8988T (cell line): ENCODE measurements around the gene NUP93.
"Not testable (repeated sequence)": the region's sequence is repeated elsewhere in the genome, so short reads cannot be mapped to it uniquely, and the experiment has no call there.

Source experiments
- DNase-seq: peaks from one replicate; pipeline ENCODE4 v3.0.0; 2011

Gene NUP93

GRCh38 chr16:56710181-56710737 is 19.7 kb upstream of the NUP93 start:
- no peak for DNase-seq

DNA sequence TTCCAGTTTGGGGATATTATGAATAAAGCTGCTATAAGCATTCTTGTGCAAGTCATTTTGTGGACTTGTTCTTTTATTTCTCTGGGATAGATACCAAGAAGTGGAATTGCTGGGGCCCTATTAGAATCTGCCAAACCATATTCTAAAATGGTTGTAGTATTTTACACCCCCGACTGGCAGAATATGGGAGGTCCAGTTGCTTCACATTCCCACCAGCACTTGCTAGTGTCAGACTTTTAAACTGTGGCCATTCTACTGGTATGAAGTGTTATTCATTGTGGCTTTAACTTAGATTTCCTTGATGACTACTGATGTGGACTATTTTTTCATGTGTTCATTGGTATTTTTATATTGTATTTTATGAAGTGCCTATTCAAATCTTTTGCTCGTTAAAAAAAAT is 18.1 kb upstream of the NUP93 start:
- no peak for DNase-seq

GRCh38 chr16:56713794-56714193 is 16.1 kb upstream of the NUP93 start:
- no peak for DNase-seq

DNA sequence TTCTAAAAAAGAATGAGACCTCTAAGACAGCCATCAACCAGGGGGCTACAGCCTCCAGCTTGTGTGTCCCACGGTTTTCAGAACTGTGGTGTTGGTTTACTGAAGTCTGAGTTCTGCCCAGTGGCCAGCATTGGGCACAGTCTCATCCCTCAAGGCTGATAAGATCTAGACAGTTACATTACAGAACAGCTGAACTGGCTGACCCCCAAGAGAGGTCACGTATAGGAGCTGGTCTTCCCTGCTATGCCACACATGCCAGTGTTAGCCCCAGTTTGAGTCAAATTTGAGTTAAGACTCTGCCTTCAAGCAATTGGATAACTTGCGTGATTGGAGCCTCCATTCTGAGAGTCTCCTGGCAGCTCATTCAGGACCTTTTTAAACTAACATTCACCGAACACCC is 14.8 kb upstream of the NUP93 start:
- DNase-seq = no peak

DNA sequence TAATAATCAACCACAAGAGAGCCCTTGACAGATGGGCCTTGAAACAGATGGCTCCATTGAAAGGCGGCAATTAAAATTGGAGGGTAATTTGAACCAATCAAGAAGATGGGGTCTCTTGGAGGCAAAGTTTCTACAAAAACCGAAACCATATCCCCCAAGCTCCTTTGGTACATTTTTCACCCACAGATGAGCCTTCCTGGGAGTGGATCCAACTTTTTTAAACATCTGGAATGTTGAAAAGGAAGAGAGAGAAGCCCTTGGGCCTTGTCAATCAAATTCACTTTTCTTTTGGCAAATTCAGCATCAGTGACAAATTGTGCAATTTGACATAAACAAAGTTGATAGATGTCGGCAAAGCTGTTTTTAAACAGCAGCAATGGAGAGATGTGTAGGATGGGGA is 13.2 kb upstream of the NUP93 start:
- no peak for DNase-seq

- not testable (repeated sequence) for DNase-seq
Observed at GRCh38 chr16:56717532-56717931, 12.4 kb upstream of the NUP93 start.

GRCh38 chr16:56722200-56722842 is 7.6 kb upstream of the NUP93 start:
- no peak for DNase-seq

DNA sequence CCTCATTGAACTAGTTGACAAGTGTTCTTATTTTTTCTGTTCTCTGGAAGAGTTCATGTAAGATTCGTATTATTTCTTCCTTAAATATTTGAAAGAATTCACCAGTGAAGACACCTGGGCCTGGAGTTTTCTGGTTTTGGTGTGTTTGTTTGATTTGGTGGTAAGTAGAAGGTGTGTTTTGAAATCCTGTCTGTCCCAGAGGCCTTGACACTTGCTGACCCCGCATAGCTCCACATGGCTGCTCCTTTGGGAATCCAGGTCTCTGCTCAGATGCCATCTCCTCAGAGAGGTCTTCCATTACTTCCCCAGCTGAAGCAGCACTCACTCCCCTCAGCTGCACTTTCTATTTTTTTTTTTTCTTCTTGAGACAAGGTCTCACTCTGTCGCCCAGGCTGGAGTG is 5.7 kb upstream of the NUP93 start:
- DNase-seq = no peak

DNA sequence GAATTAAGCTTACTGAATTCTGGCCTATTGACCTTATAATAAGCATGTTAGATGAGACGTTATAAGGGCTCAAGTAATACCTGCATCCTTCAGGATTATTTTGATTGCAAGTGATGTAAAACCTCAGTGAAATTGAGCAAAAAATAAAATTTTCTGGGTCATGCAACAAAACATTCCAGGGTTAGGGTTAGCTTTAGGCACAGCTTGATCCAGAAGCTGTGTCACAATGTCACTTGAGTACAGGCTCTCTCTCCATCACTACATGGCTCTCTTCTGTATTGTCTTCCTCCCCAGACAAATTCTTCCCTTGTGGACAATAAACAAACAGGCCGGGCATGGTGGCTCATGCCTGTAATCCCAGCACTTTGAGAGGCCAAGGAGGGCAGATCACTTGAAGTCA is 3.6 kb upstream of the NUP93 start:
- no peak for DNase-seq

GRCh38 chr16:56726926-56727325 is 3.0 kb upstream of the NUP93 start:
- DNase-seq = no peak

GRCh38 chr16:56728027-56728426 is 1.9 kb upstream of the NUP93 start:
- DNase-seq = no peak

DNA sequence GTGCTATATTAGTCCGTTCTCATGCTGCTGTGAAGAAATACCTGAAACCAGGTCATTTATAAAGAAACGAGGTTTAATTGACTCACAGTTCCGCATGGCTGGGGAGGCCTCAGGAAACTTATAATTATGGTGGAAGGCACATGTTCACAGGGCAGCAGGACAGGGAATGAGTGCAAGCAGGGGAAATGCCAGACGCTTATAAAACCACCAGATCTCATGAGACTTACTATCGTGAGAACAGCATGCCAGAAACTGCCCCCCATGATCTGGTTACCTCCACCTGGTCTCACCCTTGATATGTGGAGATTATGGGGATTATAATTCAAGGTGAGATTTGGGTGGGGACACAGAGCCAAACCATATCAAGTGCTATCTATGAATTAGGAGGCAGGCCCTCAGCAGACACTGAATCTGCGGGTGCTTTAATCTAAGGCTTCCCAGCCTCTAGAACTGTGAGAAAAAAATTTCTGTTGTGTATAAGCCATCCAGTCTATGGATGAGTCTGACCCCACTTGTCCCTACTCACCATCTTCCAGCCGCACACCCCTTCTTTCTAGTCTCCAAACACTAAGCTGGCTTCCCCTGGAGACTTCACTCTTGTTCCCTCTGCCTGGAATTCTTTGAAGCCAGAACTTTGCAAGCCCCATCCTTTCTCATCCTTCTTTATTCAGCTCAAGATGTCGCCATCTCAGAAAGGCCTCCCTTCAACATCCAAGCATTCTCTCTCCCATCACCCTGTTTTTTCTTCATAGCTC is 772 bp upstream of the NUP93 start:
- no peak for DNase-seq

GRCh38 chr16:56732366-56732765 is 2.4 kb downstream of the NUP93 start:
- DNase-seq = no peak

- no peak for DNase-seq
Observed at GRCh38 chr16:56732832-56733231, 2.9 kb downstream of the NUP93 start.

GRCh38 chr16:56734429-56734828 is 4.5 kb downstream of the NUP93 start:
- DNase-seq = no peak

DNA sequence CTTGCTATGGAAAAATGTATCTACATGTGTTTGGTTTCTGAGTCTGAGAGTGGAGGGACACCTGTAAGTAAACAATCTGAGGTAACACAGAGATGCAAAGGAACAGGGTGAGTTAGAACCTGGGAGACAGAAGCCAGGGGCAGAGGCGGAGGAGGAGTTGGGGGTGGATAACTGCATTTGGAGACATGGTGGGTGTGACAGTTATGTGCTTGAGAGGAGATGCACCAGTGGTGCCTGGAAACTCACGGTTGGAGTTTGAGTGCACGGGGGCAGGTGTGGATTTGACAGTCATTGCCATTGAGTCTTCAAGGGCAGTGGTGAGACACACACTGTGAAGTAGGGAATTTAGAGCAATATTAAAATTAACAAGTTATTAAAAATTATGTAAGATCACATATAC is 6.5 kb downstream of the NUP93 start:
- no peak for DNase-seq

DNA sequence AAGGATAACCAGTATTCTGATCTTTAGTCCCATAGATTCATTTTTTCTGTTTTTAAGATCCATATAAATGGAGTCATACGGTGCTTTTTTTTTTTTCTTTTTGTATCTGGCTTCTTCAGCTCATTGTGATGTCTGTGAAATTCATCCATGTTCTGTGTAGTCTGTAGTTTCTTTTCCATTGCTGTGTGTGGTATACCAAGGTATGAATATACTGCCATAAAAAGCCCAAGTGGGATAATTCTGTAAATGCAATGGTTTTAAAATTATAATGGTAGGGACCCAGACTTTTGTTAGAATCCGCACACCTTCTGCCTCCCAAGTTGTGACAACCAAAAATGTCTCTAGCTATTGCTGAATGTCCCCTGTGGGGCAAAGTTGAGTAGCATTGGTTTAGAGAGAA is 7.6 kb downstream of the NUP93 start:
- no peak for DNase-seq

- DNase-seq = no peak
Observed at GRCh38 chr16:56738221-56738620, 8.3 kb downstream of the NUP93 start.

DNA sequence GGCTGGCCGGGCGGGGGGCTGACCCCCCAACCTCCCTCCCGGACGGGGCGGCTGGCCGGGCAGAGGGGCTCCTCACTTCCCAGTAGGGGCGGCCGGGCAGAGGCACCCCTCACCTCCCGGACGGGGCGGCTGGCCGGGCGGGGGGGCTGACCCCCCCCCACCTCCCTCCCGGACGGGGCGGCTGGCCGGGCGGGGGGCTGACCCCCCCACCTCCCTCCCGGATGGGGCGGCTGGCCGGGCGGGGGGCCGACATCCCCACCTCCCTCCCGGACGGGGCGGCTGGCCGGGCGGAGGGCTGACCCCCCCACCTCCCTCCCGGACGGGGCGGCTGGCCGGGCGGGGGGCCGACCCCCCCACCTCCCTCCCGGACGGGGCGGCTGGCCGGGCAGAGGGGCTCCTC is 9.4 kb downstream of the NUP93 start:
- DNase-seq = not testable (repeated sequence)

DNA sequence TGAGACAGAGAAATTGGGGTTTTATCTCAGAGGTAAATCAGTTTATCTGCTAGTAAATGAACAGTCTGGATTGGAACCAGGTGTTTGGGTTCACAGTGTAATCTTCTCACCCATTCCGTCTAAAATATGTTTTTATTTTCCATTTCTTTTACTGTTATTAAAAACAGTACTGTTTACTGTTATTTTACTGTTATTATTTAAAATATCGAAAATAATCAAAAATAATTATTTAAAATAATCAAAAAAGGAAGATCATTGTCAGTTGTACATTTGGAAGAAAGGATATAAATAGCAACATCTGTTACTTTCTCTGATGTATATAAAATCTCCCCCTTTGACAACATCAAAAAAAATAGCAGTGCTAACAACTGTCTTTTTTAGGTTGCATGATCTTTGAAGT is 11.5 kb downstream of the NUP93 start:
- no peak for DNase-seq

DNA sequence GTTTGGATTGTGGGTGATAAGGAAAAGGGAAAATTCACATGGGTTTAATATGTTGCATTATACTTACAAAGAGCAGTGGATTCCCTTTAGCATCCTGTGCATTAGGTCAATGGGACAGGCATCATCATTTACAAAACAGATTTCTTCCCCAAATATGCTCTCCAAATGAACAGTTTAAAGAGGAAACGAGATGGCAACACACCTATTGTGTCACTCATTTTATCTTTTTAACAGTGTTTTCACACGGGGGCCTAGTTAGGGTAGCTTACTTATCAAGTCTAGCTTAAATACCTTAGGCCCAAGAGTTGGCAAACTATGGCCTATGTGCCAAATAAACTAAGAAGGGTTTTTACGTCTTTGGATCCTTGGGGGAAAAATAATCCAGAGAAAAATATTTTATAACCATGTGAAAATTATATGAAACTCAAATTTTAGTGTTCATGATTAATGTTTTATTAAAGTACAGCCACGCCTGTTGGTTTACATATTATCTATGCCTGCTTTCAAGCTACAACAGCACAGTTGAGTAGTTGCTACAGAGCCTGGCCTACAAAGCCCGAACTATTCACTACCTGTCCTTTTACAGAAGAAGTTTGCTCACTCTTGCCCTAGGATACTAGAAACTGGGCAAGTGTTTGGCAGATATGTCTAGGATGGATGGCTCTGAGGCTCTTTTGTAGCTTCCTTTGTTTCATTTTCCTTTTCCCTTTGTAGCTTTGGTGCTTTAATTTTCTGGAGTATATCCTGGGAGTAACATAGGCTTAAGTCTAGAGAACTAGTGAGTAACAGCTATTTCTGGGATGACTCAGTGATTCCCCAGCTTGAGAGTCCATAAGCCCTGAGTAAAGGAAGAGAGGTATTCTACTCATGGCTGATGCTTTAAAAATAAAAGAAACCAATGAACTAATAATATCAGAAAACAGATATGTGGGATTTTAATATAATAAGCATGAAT is 12.4 kb downstream of the NUP93 start:
- peak; percentile 45 for DNase-seq

GRCh38 chr16:56743840-56744239 is 13.9 kb downstream of the NUP93 start:
- no peak for DNase-seq

- DNase-seq = no peak
Observed at GRCh38 chr16:56744996-56745640, 15.2 kb downstream of the NUP93 start.
